AG09319 (cell line): ENCODE results near the gene SHROOM3.
A peak's percentile ranks its signal among the peaks of the same experiment; 100 is the strongest.

Experiments used
- DNase-seq: peaks from one replicate; pipeline ENCODE4 v3.0.0-alpha.2; 2010; ENCODE audit warnings: low read depth; ENCODE audit errors: extremely low read depth
- CTCF ChIP-seq: IDR thresholded peaks from 2 replicates; pipeline ENCODE4 v1.5.1; 2011; ENCODE audit warnings: low read depth, mild to moderate bottlenecking, inconsistent platforms, low read length, moderate library complexity

The SHROOM3 gene

GRCh38 chr4:76562161-76562560 is 127.1 kb downstream of the SHROOM3 start:
- TF ChIP-seq CTCF, result no peak
- peak; percentile 37 for DNase-seq

DNA sequence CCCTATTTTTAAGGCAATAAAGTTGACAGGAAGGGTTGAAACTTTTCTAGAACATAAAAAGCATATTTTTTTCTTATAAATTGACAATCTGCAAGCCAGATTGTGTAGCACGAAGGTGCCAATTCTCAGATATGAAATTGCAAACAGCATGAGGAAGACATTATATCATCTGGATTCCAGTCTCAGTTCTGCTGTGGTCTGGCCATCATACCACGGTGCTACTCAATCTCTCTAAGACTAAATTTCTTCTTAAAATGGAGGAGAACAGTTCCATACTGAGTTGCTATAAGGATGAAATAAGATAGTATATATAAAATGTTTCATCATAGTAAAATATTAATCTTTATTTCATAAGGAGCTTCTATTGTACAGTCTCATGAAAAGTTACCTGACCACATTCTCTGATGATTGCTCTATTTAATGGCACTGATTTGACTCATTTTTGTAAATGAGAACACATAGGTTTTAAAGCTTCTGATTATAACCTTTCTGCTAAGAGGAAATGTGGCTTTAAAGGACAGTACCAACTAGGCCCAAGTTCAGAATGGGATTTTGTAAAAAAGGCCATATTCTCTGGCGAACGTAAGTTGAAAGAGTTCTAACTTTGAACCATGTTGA is 127.9 kb downstream of the SHROOM3 start:
- no peak for TF ChIP-seq CTCF
- DNase-seq, result no peak

DNA sequence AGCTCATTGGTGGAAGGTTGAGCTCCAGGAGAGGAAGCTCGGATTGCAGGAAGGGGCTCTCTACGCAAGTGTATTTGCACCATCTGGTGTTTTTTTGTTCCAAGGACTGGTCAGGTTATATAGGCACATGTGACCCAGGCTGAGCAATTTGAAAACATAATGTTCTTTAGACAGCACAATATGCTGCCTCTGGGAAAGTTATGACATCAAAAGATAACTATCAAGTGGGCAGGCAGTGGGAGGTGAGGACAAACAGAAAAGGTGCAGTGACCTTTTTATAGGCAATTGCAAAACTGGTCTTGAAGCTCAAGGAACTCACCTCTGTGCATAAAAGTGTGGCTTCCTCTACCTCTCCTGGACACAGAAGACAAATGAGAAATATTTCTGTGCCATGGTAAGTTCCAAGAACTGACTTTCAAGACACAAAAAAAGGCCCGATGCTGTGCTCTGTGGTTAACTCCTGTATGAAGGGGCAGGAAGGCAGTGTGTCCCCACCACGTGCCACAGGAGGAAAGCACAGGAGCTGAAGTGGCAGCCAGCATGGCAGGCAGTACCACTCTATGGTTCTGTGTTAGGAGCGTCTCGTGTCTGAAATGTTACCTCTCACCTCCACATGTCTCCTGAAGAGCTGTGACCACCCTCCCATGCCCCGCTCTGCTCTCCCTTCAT is 128.6 kb downstream of the SHROOM3 start:
- no peak for TF ChIP-seq CTCF
- no peak for DNase-seq

GRCh38 chr4:76564123-76564915 is 129.3 kb downstream of the SHROOM3 start:
- no peak for TF ChIP-seq CTCF
- DNase-seq, result no peak

GRCh38 chr4:76568262-76568661 is 133.2 kb downstream of the SHROOM3 start:
- no peak for DNase-seq
- TF ChIP-seq CTCF, result no peak

- TF ChIP-seq CTCF, result no peak
- DNase-seq, result no peak
These were observed 134.2 kb downstream of the SHROOM3 start for GRCh38 chr4:76569225-76569624.

DNA sequence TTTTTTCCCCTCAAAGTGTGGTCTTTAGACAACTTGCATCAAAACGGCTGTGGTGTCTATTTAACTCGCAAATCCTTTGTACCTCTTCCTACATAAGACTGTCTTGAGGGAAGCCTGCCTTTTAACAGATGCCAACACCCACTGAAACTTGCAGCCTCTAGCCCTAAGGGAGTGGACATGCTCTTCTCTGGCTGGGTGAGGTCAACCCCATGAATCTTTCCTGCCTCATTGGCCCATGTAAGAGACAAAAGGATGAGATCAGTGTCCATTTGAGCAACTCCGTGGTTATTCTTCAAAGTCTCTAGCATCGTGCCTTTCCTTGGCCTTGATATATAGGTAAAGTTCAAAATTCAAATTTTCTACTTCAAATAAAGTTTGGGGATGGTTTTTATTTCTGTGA is 134.7 kb downstream of the SHROOM3 start:
- DNase-seq, result no peak
- TF ChIP-seq CTCF, result no peak
